Bone marrow (tissue), 2 donors: ENCODE measurements around the gene NOS1AP.
"Not testable (repeated sequence)": the region's sequence is repeated elsewhere in the genome, so short reads cannot be mapped to it uniquely, and the experiment has no call there.

Experiments
- DNase-seq, 2 donors: peaks; one replicate each; lab custom pipeline; 2025; lab: John Stamatoyannopoulos, UW

The NOS1AP gene

GRCh38 chr1:162416215-162416614 is 346.7 kb downstream of the NOS1AP start:
- DNase-seq, result no peak

DNA sequence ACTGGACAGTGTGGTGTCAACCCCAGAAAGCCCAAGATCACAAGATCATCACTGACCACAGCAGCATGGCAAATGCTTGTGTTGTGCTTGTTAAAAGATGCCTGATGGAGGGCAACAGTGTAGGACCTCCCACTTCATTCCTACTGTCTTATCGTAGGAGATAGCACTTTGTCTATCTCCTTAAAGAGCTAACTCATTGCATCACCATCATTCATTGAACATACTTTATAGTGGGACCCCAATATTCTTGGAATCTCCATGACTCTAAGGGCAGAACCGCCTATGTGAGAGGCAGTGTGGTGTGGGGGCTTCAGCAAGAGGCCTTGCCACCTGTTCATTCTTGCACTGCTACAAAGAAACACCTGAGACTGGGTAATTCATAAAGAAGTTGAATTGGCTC is 347.4 kb downstream of the NOS1AP start:
- DNase-seq, result no peak

DNA sequence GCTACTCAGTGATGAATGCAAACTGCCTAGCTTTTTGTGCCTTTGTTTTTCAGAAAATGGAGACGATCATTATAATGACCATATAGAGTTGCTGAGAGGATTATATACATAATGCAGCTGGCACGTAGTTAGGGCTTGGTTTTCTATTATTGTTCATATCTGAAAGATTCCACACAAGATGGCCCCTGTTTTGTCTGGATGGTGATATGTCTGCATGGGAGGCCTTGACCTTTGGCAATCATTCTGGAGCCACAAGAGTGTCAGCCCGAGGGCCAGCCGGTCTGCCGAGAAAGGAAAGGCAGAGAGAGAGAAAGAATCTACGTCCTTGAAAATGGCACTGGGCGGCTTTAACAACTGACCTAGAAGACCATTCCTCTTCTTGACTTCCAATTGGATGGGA is 348.2 kb downstream of the NOS1AP start:
- no peak for DNase-seq

- not testable (repeated sequence) for DNase-seq
Observed at GRCh38 chr1:162418584-162418983, 349.1 kb downstream of the NOS1AP start.

DNA sequence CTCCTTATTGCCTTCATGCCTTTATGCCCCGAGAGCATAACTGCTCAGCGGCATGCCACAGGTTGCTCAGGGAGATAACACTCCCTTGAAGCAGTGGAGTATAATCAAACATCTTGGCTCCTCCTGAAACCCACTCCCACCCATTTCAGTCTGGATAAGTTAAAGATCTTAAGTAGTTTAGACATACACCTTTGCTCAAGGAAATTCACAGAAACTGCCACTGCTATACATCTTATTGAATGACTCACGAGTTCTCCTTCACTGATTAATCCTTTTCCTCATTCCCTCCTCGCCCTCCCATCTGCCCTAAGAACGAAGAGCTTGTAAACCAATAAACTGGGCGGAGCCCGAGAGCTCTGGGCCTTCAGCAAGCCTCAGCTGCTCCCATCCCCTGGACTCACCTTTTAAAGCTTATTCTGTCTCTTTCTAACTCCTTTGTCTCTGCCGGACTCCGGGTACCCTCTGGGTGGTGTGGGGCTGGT is 350.0 kb downstream of the NOS1AP start:
- not testable (repeated sequence) for DNase-seq
